CD4-positive, alpha-beta memory T cell (primary cell): ENCODE measurements around the gene BTRC. TPM values are rescaled to one million over a fixed set of nuclear protein-coding genes. Genes with fewer than 3 reads are reported as not detected.
"Not testable (repeated sequence)": the region's sequence is repeated elsewhere in the genome, so short reads cannot be mapped to it uniquely, and the experiment has no call there.

Experiments
- CTCF ChIA-PET: fragments of 350-600 bp; sonication (Branson Sonifier 250); formaldehyde crosslinking; loops from one replicate; lab custom pipeline; 2021; ENCODE audit warnings: inconsistent platforms; ENCODE audit not compliant: partially characterized antibody; lab: Charles Lee
- POLR2A ChIA-PET: fragments of 350-600 bp; sonication (Branson Sonifier 250); formaldehyde crosslinking; loops from one replicate; lab custom pipeline; 2021; ENCODE audit not compliant: partially characterized antibody; lab: Charles Lee
- DNase-seq, 5 donors: peaks; one replicate each; pipeline versions ENCODE4 v3.0.0 to v3.0.0-alpha.2; 2020 to 2022; ENCODE audit warnings: mixed read lengths in 1 of 5
- H3K27ac ChIP-seq: one replicate; pipeline ENCODE4 v1.7.0; 2013; ENCODE audit warnings: low read depth, low read length
- H3K27me3 ChIP-seq: 2 replicates; pipeline ENCODE4 v1.7.0; 2013; ENCODE audit warnings: mild to moderate bottlenecking, low read length, moderate library complexity; ENCODE audit not compliant: insufficient read depth
- H3K36me3 ChIP-seq: 2 replicates; pipeline ENCODE4 v1.7.0; 2013; ENCODE audit warnings: mild to moderate bottlenecking, low read length, moderate library complexity; ENCODE audit not compliant: insufficient read depth
- H3K4me1 ChIP-seq: 2 replicates; pipeline ENCODE4 v1.7.0; 2013; ENCODE audit warnings: mild to moderate bottlenecking, low read length, moderate library complexity; ENCODE audit not compliant: insufficient read depth
- H3K4me3 ChIP-seq, 2 donors: one replicate each; pipeline ENCODE4 v1.7.0; 2013; ENCODE audit warnings: low read length in 2 of 2, mild to moderate bottlenecking in 1 of 2
- H3K9me3 ChIP-seq, 2 donors: one replicate each; pipeline ENCODE4 v1.7.0; 2013; ENCODE audit warnings: low read length in 2 of 2, control low read depth in 1 of 2; ENCODE audit not compliant: control insufficient read depth in 1 of 2
- H3K27ac Mint-ChIP-seq, 7 donors: one replicate each; pipeline ENCODE4 v1.8.0; 2020 to 2021; ENCODE audit warnings: mixed read lengths in 7 of 7, mild to moderate bottlenecking in 6 of 7, inconsistent platforms in 3 of 7, moderate library complexity in 3 of 7
- H3K27me3 Mint-ChIP-seq, 2 donors: one replicate each; pipeline ENCODE4 v1.8.0; 2020 to 2021; ENCODE audit warnings: mixed read lengths in 2 of 2
- H3K36me3 Mint-ChIP-seq, 2 donors: one replicate each; pipeline ENCODE4 v1.8.0; 2020 to 2021; ENCODE audit warnings: mixed read lengths in 2 of 2, inconsistent platforms in 1 of 2, mild to moderate bottlenecking in 1 of 2
- H3K4me1 Mint-ChIP-seq, 4 donors: one replicate each; pipeline ENCODE4 v1.8.0; 2020 to 2021; ENCODE audit warnings: mixed read lengths in 4 of 4, mild to moderate bottlenecking in 1 of 4
- H3K4me3 Mint-ChIP-seq, 8 donors: one replicate each; pipeline ENCODE4 v1.8.0; 2020 to 2021; ENCODE audit warnings: mixed read lengths in 8 of 8, mild to moderate bottlenecking in 7 of 8, moderate library complexity in 6 of 8, inconsistent platforms in 3 of 8
- H3K9me3 Mint-ChIP-seq, 8 donors: one replicate each; pipeline ENCODE4 v1.8.0; 2020 to 2021; ENCODE audit warnings: mixed read lengths in 8 of 8, mild to moderate bottlenecking in 5 of 8, inconsistent platforms in 3 of 8, moderate library complexity in 1 of 8
- intact Hi-C: fragments of 100-400 bp; cut with micrococcal nuclease; formaldehyde crosslinking; loops from one replicate; pipeline ENCODE4 v1.15.1; 2023
- polyA plus RNA-seq, 2 donors: library from polyadenylated mRNA; unstranded; fragments of 300-500 nt; fragmentation: Illumina TruSeq; gene quantifications; one replicate each; pipeline ENCODE4 v1.2.3, GENCODE V29; 2021
- total RNA-seq, 2 experiments: library from RNA; stranded (reverse); gene quantifications; one replicate each; pipeline ENCODE4 v1.2.3, GENCODE V29; 2021

Gene BTRC
- total and polyA plus RNA-seq, 4 experiments from 2014 or later = 6.7 to 21.3 (median 16.0) TPM

- Mint-ChIP-seq H3K27ac (no peak overlapping the region), H3K4me1 (no peaks in the 10 kb centered on the region), H3K4me3 (no peak overlapping the region), H3K9me3 (peaks cover 0 to 3% (median 0%) of the 10 kb centered on the region in 8 donors), H3K27me3 (peaks cover 8 to 19% of the 10 kb centered on the region in 2 donors), H3K36me3 (no peaks in the 10 kb centered on the region)
- H3K27me3 ChIP-seq = no peaks in the 10 kb centered on the region
- H3K4me3 ChIP-seq = no peak overlapping the region
- no peak overlapping the region for H3K27ac ChIP-seq
- POLR2A ChIA-PET = no interaction called here
- H3K4me1 ChIP-seq = no peaks in the 10 kb centered on the region
- no peak for DNase-seq
- CTCF ChIA-PET = no interaction called here
- H3K9me3 ChIP-seq = no peaks in the 10 kb centered on the region
- intact Hi-C loops = no loop called here
- H3K36me3 ChIP-seq = no peaks in the 10 kb centered on the region
Observed at GRCh38 chr10:101330631-101331225, 23.2 kb upstream of the BTRC start.

DNA sequence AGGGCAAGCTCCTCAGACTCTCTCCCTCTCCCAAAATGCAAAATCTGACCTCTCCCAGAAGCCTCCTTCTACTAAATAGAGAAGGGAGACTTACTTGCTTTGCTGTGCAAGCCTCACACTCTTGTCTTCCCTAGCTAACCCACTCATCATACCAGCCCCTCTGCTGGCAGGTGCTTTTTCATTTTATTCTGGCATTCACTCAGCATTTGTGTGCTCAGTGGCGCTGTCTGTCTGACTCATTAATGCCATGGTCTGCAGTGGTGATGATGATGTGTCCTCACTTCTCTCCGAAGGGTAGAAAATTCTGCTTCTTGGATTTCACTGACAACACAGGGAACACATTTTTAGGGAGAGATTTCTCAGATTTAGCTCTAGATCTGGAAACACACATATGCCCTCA is 22.0 kb upstream of the BTRC start:
- no peaks in the 10 kb centered on the region for H3K9me3 ChIP-seq
- no peak overlapping the region for H3K27ac ChIP-seq
- Mint-ChIP-seq H3K27me3 (peaks cover 5 to 8% of the 10 kb centered on the region in 2 donors), H3K4me1 (no peaks in the 10 kb centered on the region), H3K36me3 (no peaks in the 10 kb centered on the region), H3K4me3 (no peak overlapping the region), H3K9me3 (peaks cover 0 to 1% (median 0%) of the 10 kb centered on the region in 8 donors), H3K27ac (no peak overlapping the region)
- ChIA-PET CTCF (no interaction called here), POLR2A (no interaction called here)
- H3K36me3 ChIP-seq = no peaks in the 10 kb centered on the region
- DNase-seq = no peak
- no peaks in the 10 kb centered on the region for H3K27me3 ChIP-seq
- intact Hi-C loops = no loop called here
- H3K4me1 ChIP-seq = no peaks in the 10 kb centered on the region
- no peak overlapping the region for H3K4me3 ChIP-seq

- H3K9me3 Mint-ChIP-seq = not testable (repeated sequence)
Observed at GRCh38 chr10:101334259-101334658, 19.7 kb upstream of the BTRC start.

GRCh38 chr10:101336382-101336781 is 17.6 kb upstream of the BTRC start:
- intact Hi-C loops = no loop called here
- CTCF ChIA-PET = no interaction called here
- Histone ChIP-seq H3K9me3 (no peaks in the 10 kb centered on the region), H3K4me1 (no peaks in the 10 kb centered on the region), H3K27me3 (no peaks in the 10 kb centered on the region), H3K36me3 (no peaks in the 10 kb centered on the region), H3K27ac (no peak overlapping the region), H3K4me3 (no peak overlapping the region)
- POLR2A ChIA-PET = no interaction called here
- Mint-ChIP-seq H3K36me3 (no peaks in the 10 kb centered on the region), H3K4me1 (no peaks in the 10 kb centered on the region), H3K4me3 (no peak overlapping the region), H3K27ac (no peak overlapping the region), H3K9me3 (peaks cover 0 to 3% (median 0%) of the 10 kb centered on the region in 8 donors), H3K27me3 (peaks cover 0 to 3% of the 10 kb centered on the region in 2 donors)
- DNase-seq = no peak

More at GRCh38 chr10:101334259-101334658, 19.7 kb upstream of the BTRC start:
- H3K27ac Mint-ChIP-seq, CTCF ChIA-PET, intact Hi-C loops, H3K27ac ChIP-seq, DNase-seq, POLR2A ChIA-PET, H3K36me3 ChIP-seq, H3K4me1 Mint-ChIP-seq, H3K4me3 ChIP-seq, H3K4me3 Mint-ChIP-seq, H3K9me3 ChIP-seq, H3K27me3 Mint-ChIP-seq, H3K27me3 ChIP-seq, H3K4me1 ChIP-seq, H3K36me3 Mint-ChIP-seq: not testable (repeated sequence)

- ChIA-PET CTCF (interaction anchor here (1.0 kb wide), 1 partner anchor 130 kb away, joined by 3 read pairs; no protein-coding TSS in a partner anchor), POLR2A (no interaction called here)
Observed at GRCh38 chr10:101337836-101338235, 16.1 kb upstream of the BTRC start.

DNA sequence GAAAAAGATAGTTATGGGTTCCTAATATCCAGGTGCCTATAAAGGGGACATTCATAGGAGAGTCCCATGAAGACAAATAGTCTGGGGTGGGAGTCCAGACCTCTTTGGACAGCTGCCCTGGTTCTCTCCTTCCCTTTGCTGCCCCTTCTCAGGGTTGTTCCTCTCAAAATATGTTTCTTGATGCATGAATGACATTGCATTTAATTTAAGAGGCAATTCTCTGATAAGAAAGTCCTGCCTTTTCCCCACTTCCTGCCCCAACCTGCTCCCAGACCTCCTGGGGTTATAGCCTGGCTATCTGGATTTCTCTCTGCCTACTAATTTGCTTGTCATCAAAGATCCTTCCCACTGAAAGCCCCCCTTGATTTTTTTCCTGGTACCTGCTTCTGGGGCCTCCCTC is 12.5 kb upstream of the BTRC start:
- Mint-ChIP-seq H3K36me3 (no peaks in the 10 kb centered on the region), H3K27ac (no peak overlapping the region), H3K9me3 (peaks cover 0 to 3% (median 0%) of the 10 kb centered on the region in 8 donors), H3K4me3 (no peak overlapping the region), H3K4me1 (no peaks in the 10 kb centered on the region), H3K27me3 (peaks cover 4 to 5% of the 10 kb centered on the region in 2 donors)
- CTCF ChIA-PET = no interaction called here
- Histone ChIP-seq H3K9me3 (no peaks in the 10 kb centered on the region), H3K36me3 (no peaks in the 10 kb centered on the region), H3K27ac (no peak overlapping the region), H3K4me1 (no peaks in the 10 kb centered on the region), H3K4me3 (no peak overlapping the region), H3K27me3 (no peaks in the 10 kb centered on the region)
- POLR2A ChIA-PET = no interaction called here
- intact Hi-C loops = no loop called here
- DNase-seq = no peak

More at GRCh38 chr10:101337836-101338235, 16.1 kb upstream of the BTRC start:
- peaks cover 4 to 6% of the 10 kb centered on the region in 2 donors for H3K27me3 Mint-ChIP-seq
- no peaks in the 10 kb centered on the region for H3K36me3 Mint-ChIP-seq
- DNase-seq = no peak
- no peak overlapping the region for H3K4me3 ChIP-seq
- H3K4me1 Mint-ChIP-seq = no peaks in the 10 kb centered on the region
- no peak overlapping the region for H3K27ac Mint-ChIP-seq
- H3K27ac ChIP-seq = no peak overlapping the region
- no peaks in the 10 kb centered on the region for H3K36me3 ChIP-seq
- intact Hi-C loops = no loop called here
- H3K9me3 ChIP-seq = no peaks in the 10 kb centered on the region
- H3K4me3 Mint-ChIP-seq = no peak overlapping the region
- peaks cover 0 to 3% (median 0%) of the 10 kb centered on the region in 8 donors for H3K9me3 Mint-ChIP-seq
- H3K4me1 ChIP-seq = no peaks in the 10 kb centered on the region
- no peaks in the 10 kb centered on the region for H3K27me3 ChIP-seq

- CTCF ChIA-PET = no interaction called here
- intact Hi-C loops = no loop called here
Observed at GRCh38 chr10:101346177-101346576, 7.8 kb upstream of the BTRC start.

More at GRCh38 chr10:101346177-101346576, 7.8 kb upstream of the BTRC start:
- Mint-ChIP-seq H3K27me3 (peaks cover 13 to 14% of the 10 kb centered on the region in 2 donors), H3K36me3 (no peaks in the 10 kb centered on the region), H3K9me3 (no peaks in the 10 kb centered on the region), H3K4me3 (no peak overlapping the region), H3K4me1 (no peaks in the 10 kb centered on the region), H3K27ac (no peak overlapping the region)
- POLR2A ChIA-PET = no interaction called here
- H3K9me3 ChIP-seq = no peaks in the 10 kb centered on the region
- H3K27me3 ChIP-seq = no peaks in the 10 kb centered on the region
- H3K4me1 ChIP-seq = no peaks in the 10 kb centered on the region
- H3K4me3 ChIP-seq = no peak overlapping the region
- DNase-seq = no peak
- no peak overlapping the region for H3K27ac ChIP-seq
- no peaks in the 10 kb centered on the region for H3K36me3 ChIP-seq
